DND-41 (cell line): Measurements from ENCODE around the gene ZHX3.
"Not testable (repeated sequence)": the region's sequence is repeated elsewhere in the genome, so short reads cannot be mapped to it uniquely, and the experiment has no call there.

ENCODE experiments used
- ATAC-seq: fragments of 200-7000 bp; cut with Tn5 transposase; 3 replicates; pipeline ENCODE4 v1.9.1; 2021; ENCODE audit warnings: low read depth; ENCODE audit not compliant: insufficient read depth
- DNase-seq: peaks from one replicate; pipeline ENCODE4 v3.0.0-alpha.2; 2020
- H2AFZ ChIP-seq: 2 replicates; pipeline ENCODE4 v1.6.0; 2012; ENCODE audit warnings: low read depth, low read length
- H3K27ac ChIP-seq: 2 replicates; pipeline ENCODE4 v1.5.1; 2012; ENCODE audit warnings: low read length, inconsistent platforms
- H3K27me3 ChIP-seq: fragments of 200-600 bp; sonication (generic); 2 replicates; pipeline ENCODE4 v1.6.0; 2012; ENCODE audit warnings: low read length, mild to moderate bottlenecking, inconsistent platforms; ENCODE audit not compliant: insufficient read depth, poor library complexity
- H3K36me3 ChIP-seq: 2 replicates; pipeline ENCODE4 v1.5.1; 2012; ENCODE audit warnings: low read length, inconsistent platforms; ENCODE audit not compliant: insufficient read depth
- H3K4me1 ChIP-seq: 2 replicates; pipeline ENCODE4 v1.5.1; 2012; ENCODE audit warnings: mild to moderate bottlenecking, low read length; ENCODE audit not compliant: insufficient read depth
- H3K4me2 ChIP-seq: 2 replicates; pipeline ENCODE4 v1.6.0; 2012; ENCODE audit warnings: mild to moderate bottlenecking, moderate library complexity, low read length, inconsistent platforms; ENCODE audit not compliant: insufficient read depth
- H3K4me3 ChIP-seq, 2 experiments: fragments of 200-600 bp in 1 of 2; shearing (Covaris generic) in 1 of 2; 2 replicates each; pipeline ENCODE4 v1.5.1; 2012 to 2016; ENCODE audit warnings: inconsistent platforms in 2 of 2, low read length in 2 of 2, mild to moderate bottlenecking in 2 of 2, low read depth in 1 of 2, moderate library complexity in 1 of 2
- H3K79me2 ChIP-seq: 2 replicates; pipeline ENCODE4 v1.6.0; 2012; ENCODE audit warnings: low read length, inconsistent platforms; ENCODE audit not compliant: insufficient read depth
- H3K9ac ChIP-seq: 2 replicates; pipeline ENCODE4 v1.6.0; 2012; ENCODE audit warnings: low read depth, mild to moderate bottlenecking, inconsistent platforms, low read length, moderate library complexity
- H3K9me3 ChIP-seq: 2 replicates; pipeline ENCODE4 v1.5.1; 2012; ENCODE audit warnings: low read length, moderate library complexity, mild to moderate bottlenecking, inconsistent platforms; ENCODE audit not compliant: insufficient read depth, severe bottlenecking
- H4K20me1 ChIP-seq: 2 replicates; pipeline ENCODE4 v1.6.0; 2012; ENCODE audit warnings: low read length; ENCODE audit not compliant: insufficient read depth
- CTCF ChIP-seq: IDR thresholded peaks from 2 replicates; pipeline ENCODE4 v1.5.1; 2012; ENCODE audit warnings: borderline replicate concordance, low read length, moderate library complexity, mild to moderate bottlenecking; ENCODE audit not compliant: poor library complexity, severe bottlenecking; ENCODE audit errors: extremely low read depth
- EZH2 ChIP-seq: IDR thresholded peaks from 3 replicates; pipeline ENCODE4 v1.6.1; 2012; ENCODE audit warnings: borderline replicate concordance, low read depth, mild to moderate bottlenecking, moderate library complexity, low read length, inconsistent platforms; ENCODE audit not compliant: severe bottlenecking

Gene ZHX3

GRCh38 chr20:41316051-41316450, 1.5 kb downstream of the ZHX3 start:
- peaks cover 27% of the 10 kb centered on the region for H3K4me1 ChIP-seq
- H4K20me1 ChIP-seq = no peaks in the 10 kb centered on the region
- peak overlapping the region; percentile 93 for H3K4me2 ChIP-seq
- TF ChIP-seq CTCF (no peak), EZH2 (no peak)
- DNase-seq = no peak
- H3K79me2 ChIP-seq = peaks cover 19% of the 10 kb centered on the region; the same call in 1 of the 2 replicates
- H3K9ac ChIP-seq = peak overlapping the region; percentile 69; the same call in 1 of the 2 replicates
- no peak overlapping the region for H3K27ac ChIP-seq
- peak overlapping the region in 1 of 2 experiments; percentile 80; a peak in 1 of 4 replicates for H3K4me3 ChIP-seq
- ATAC-seq = no peak
- H3K27me3 ChIP-seq = no peaks in the 10 kb centered on the region
- no peaks in the 10 kb centered on the region for H3K36me3 ChIP-seq
- H2AFZ ChIP-seq = no peak overlapping the region
- no peaks in the 10 kb centered on the region for H3K9me3 ChIP-seq

GRCh38 chr20:41314386-41314785, 3.1 kb downstream of the ZHX3 start:
- Histone ChIP-seq H3K36me3 (no peaks in the 10 kb centered on the region), H2AFZ (no peak overlapping the region), H3K27me3 (no peaks in the 10 kb centered on the region), H3K27ac (no peak overlapping the region), H3K4me2 (no peak overlapping the region), H3K9me3 (no peaks in the 10 kb centered on the region), H3K4me3 (no peak overlapping the region), H3K9ac (no peak overlapping the region), H3K4me1 (peaks cover 27% of the 10 kb centered on the region), H4K20me1 (peaks cover 5% of the 10 kb centered on the region; the same call in 1 of the 2 replicates), H3K79me2 (peaks cover 22% of the 10 kb centered on the region; the same call in 1 of the 2 replicates)
- TF ChIP-seq CTCF (no peak), EZH2 (no peak)
- no peak for DNase-seq
- no peak for ATAC-seq

GRCh38 chr20:41312009-41312408, 5.5 kb downstream of the ZHX3 start:
- not testable (repeated sequence) for H3K4me2 ChIP-seq, H3K27me3 ChIP-seq, H3K36me3 ChIP-seq, H2AFZ ChIP-seq, DNase-seq, H4K20me1 ChIP-seq, H3K9me3 ChIP-seq, H3K27ac ChIP-seq, H3K9ac ChIP-seq, H3K4me3 ChIP-seq, ATAC-seq
- H3K4me1 ChIP-seq = peaks cover 17% of the 10 kb centered on the region
- peaks cover 22% of the 10 kb centered on the region; the same call in 1 of the 2 replicates for H3K79me2 ChIP-seq

GRCh38 chr20:41309817-41310216, 7.7 kb downstream of the ZHX3 start:
- Histone ChIP-seq H3K79me2 (peaks cover 12% of the 10 kb centered on the region; the same call in 1 of the 2 replicates), H2AFZ (no peak overlapping the region), H3K4me2 (no peak overlapping the region), H3K4me3 (no peak overlapping the region), H3K9me3 (no peaks in the 10 kb centered on the region), H3K27ac (no peak overlapping the region), H3K36me3 (no peaks in the 10 kb centered on the region), H3K9ac (no peak overlapping the region), H4K20me1 (peaks cover 5% of the 10 kb centered on the region; the same call in 1 of the 2 replicates), H3K27me3 (no peaks in the 10 kb centered on the region), H3K4me1 (no peaks in the 10 kb centered on the region)
- DNase-seq (no peak), ATAC-seq (no peak)
- TF ChIP-seq CTCF (no peak), EZH2 (no peak)
